ENCODE data around the gene SLC15A2.

DNA sequence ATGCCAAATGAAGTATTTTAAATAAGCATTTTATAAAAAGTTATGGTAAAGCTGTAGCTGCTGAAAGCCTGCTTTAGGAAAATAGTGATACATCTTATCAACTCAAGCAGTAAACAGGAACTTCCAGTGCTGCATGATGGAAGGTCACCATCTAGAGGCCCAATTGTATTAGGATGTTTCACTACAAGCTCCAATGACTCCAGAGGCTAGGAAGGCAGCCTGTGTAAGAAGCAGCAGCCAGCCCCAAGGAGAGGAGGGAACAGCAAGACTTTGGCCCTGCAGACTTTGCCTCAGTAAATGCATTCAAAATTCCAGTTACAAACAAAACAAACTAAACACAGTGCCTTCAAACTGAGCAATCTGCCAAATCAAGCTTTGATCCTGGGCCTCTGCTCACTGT, 95.7 kb downstream of the SLC15A2 start:
- TF ChIP-seq, protein P1, sequence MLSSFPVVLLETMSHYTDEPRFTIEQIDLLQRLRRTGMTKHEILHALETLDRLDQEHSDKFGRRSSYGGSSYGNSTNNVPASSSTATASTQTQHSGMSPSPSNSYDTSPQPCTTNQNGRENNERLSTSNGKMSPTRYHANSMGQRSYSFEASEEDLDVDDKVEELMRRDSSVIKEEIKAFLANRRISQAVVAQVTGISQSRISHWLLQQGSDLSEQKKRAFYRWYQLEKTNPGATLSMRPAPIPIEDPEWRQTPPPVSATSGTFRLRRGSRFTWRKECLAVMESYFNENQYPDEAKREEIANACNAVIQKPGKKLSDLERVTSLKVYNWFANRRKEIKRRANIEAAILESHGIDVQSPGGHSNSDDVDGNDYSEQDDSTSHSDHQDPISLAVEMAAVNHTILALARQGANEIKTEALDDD (IDR thresholded peaks at IDR 0.05), result no peak
- TF ChIP-seq CREB1 (IDR thresholded peaks at IDR 0.05) (no peak), CREB1 (CRISPR knock-in tag; IDR thresholded peaks at IDR 0.05) (no peak), PRPF4 (IDR thresholded peaks at IDR 0.05; ENCODE audit: insufficient read depth, low read depth, low read length, poor library complexity, severe bottlenecking) (no peak), TAF9B (IDR thresholded peaks at IDR 0.05; ENCODE audit: partially characterized antibody) (no peak), RBM22 (IDR thresholded peaks at IDR 0.05; ENCODE audit: low read depth, low read length, poor library complexity, severe bottlenecking) (no peak), POLR2A (conservative IDR thresholded peaks at IDR 0.05) (no peak), ZNF589 (CRISPR knock-in tag; IDR thresholded peaks at IDR 0.05; ENCODE audit: low read depth) (no peak)
- TF ChIP-seq, protein P2, sequence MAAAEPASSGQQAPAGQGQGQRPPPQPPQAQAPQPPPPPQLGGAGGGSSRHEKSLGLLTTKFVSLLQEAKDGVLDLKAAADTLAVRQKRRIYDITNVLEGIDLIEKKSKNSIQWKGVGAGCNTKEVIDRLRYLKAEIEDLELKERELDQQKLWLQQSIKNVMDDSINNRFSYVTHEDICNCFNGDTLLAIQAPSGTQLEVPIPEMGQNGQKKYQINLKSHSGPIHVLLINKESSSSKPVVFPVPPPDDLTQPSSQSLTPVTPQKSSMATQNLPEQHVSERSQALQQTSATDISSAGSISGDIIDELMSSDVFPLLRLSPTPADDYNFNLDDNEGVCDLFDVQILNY (CRISPR knock-in tag; IDR thresholded peaks at IDR 0.05), result no peak
- TF ChIP-seq, protein P3, sequence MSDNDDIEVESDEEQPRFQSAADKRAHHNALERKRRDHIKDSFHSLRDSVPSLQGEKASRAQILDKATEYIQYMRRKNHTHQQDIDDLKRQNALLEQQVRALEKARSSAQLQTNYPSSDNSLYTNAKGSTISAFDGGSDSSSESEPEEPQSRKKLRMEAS (CRISPR knock-in tag; IDR thresholded peaks at IDR 0.05), result no peak
- TF ChIP-seq, protein P4, sequence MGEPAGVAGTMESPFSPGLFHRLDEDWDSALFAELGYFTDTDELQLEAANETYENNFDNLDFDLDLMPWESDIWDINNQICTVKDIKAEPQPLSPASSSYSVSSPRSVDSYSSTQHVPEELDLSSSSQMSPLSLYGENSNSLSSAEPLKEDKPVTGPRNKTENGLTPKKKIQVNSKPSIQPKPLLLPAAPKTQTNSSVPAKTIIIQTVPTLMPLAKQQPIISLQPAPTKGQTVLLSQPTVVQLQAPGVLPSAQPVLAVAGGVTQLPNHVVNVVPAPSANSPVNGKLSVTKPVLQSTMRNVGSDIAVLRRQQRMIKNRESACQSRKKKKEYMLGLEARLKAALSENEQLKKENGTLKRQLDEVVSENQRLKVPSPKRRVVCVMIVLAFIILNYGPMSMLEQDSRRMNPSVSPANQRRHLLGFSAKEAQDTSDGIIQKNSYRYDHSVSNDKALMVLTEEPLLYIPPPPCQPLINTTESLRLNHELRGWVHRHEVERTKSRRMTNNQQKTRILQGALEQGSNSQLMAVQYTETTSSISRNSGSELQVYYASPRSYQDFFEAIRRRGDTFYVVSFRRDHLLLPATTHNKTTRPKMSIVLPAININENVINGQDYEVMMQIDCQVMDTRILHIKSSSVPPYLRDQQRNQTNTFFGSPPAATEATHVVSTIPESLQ (CRISPR knock-in tag; IDR thresholded peaks at IDR 0.05), result no peak
- TF ChIP-seq, protein P5, sequence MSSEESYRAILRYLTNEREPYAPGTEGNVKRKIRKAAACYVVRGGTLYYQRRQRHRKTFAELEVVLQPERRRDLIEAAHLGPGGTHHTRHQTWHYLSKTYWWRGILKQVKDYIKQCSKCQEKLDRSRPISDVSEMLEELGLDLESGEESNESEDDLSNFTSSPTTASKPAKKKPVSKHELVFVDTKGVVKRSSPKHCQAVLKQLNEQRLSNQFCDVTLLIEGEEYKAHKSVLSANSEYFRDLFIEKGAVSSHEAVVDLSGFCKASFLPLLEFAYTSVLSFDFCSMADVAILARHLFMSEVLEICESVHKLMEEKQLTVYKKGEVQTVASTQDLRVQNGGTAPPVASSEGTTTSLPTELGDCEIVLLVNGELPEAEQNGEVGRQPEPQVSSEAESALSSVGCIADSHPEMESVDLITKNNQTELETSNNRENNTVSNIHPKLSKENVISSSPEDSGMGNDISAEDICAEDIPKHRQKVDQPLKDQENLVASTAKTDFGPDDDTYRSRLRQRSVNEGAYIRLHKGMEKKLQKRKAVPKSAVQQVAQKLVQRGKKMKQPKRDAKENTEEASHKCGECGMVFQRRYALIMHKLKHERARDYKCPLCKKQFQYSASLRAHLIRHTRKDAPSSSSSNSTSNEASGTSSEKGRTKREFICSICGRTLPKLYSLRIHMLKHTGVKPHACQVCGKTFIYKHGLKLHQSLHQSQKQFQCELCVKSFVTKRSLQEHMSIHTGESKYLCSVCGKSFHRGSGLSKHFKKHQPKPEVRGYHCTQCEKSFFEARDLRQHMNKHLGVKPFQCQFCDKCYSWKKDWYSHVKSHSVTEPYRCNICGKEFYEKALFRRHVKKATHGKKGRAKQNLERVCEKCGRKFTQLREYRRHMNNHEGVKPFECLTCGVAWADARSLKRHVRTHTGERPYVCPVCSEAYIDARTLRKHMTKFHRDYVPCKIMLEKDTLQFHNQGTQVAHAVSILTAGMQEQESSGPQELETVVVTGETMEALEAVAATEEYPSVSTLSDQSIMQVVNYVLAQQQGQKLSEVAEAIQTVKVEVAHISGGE (CRISPR knock-in tag; IDR thresholded peaks at IDR 0.05), result no peak

All from K562 (cell line).